HepG2 (cell line): ENCODE data around the gene NFATC1.

Experiments
- BRCA1 ChIP-seq: sonication (generic); formaldehyde crosslinking; IDR thresholded peaks from 2 replicates; pipeline ENCODE4 v1.4.0; 2020; ENCODE audit warnings: missing genetic modification reagents
- CHD2 ChIP-seq: IDR thresholded peaks from 2 replicates; pipeline ENCODE4 v1.6.1; 2011; ENCODE audit warnings: low read depth, low read length, improper control_type of control experiment
- HCFC1 ChIP-seq: fragments of 150-350 bp; IDR thresholded peaks from 2 replicates; pipeline ENCODE4 v1.6.1; 2014; ENCODE audit warnings: low read depth, low read length
- NFAT5 ChIP-seq: sonication (generic); formaldehyde crosslinking; IDR thresholded peaks from 2 replicates; pipeline ENCODE4 v1.4.0; 2020; ENCODE audit warnings: missing genetic modification reagents
- RCOR2 ChIP-seq: IDR thresholded peaks from 2 replicates; pipeline ENCODE4 v1.6.1; 2016; ENCODE audit warnings: missing biosample characterization, missing genetic modification reagents
- TFAP4 ChIP-seq: sonication (generic); IDR thresholded peaks from 2 replicates; pipeline ENCODE4 v1.6.1; 2016; ENCODE audit warnings: low read depth, borderline replicate concordance
- THAP11 ChIP-seq: IDR thresholded peaks from 2 replicates; pipeline ENCODE4 v1.6.1; 2016; ENCODE audit warnings: missing biosample characterization, missing genetic modification reagents
- USF2 ChIP-seq, 2 experiments: sonication (generic) in 1 of 2; formaldehyde crosslinking in 1 of 2; IDR thresholded peaks; 2 replicates each; pipeline versions ENCODE4 v1.5.1 to v1.6.1; 2011 to 2020; ENCODE audit warnings: borderline replicate concordance in 1 of 2, low read depth in 1 of 2, low read length in 1 of 2, mild to moderate bottlenecking in 1 of 2, missing genetic modification reagents in 1 of 2, moderate library complexity in 1 of 2
- ZNF552 ChIP-seq: sonication (generic); formaldehyde crosslinking; IDR thresholded peaks from 2 replicates; pipeline ENCODE4 v1.9.0; 2022; ENCODE audit warnings: missing genetic modification reagents, mild to moderate bottlenecking, borderline replicate concordance

- TF ChIP-seq USF2 (IDR thresholded peaks at IDR 0.05; ENCODE audit: low read depth, low read length) (no peak), USF2 (CRISPR knock-in tag; IDR thresholded peaks at IDR 0.05; ENCODE audit: borderline replicate concordance) (no peak), TFAP4 (no peak), THAP11 (no peak), CHD2 (no peak), RCOR2 (CRISPR knock-in tag) (no peak), ZNF552 (CRISPR knock-in tag) (no peak), BRCA1 (CRISPR knock-in tag) (no peak), HCFC1 (no peak), NFAT5 (CRISPR knock-in tag) (no peak)
These were observed 58.3 kb downstream of the NFATC1 start for GRCh38 chr18:79453816-79454735.
